COLO668 (cell line): Measurements from ENCODE around the gene QSOX2.

Experiments
- DNase-seq: peaks from one replicate; lab custom pipeline; 2025; ENCODE audit not compliant: unreplicated experiment; lab: John Stamatoyannopoulos, UW

Gene QSOX2

GRCh38 chr9:136252281-136252680 is 6.7 kb upstream of the QSOX2 start:
- DNase-seq = no peak

- no peak for DNase-seq
Measured at GRCh38 chr9:136251264-136252115, 5.9 kb upstream of the QSOX2 start.

GRCh38 chr9:136250676-136251075 is 5.1 kb upstream of the QSOX2 start:
- no peak for DNase-seq

- peak; percentile 80 for DNase-seq
Measured at GRCh38 chr9:136249877-136250559, 4.4 kb upstream of the QSOX2 start.

GRCh38 chr9:136248951-136249876 is 3.6 kb upstream of the QSOX2 start:
- DNase-seq = no peak

- no peak for DNase-seq
Measured at GRCh38 chr9:136247947-136248637, 2.5 kb upstream of the QSOX2 start.

GRCh38 chr9:136247551-136247916 is 1.9 kb upstream of the QSOX2 start:
- DNase-seq = no peak

GRCh38 chr9:136246849-136247550 is 1.4 kb upstream of the QSOX2 start:
- no peak for DNase-seq

- DNase-seq = no peak
Measured at GRCh38 chr9:136244969-136245218, 718 bp downstream of the QSOX2 start.

GRCh38 chr9:136244122-136244968 is 1.3 kb downstream of the QSOX2 start:
- DNase-seq = no peak

- DNase-seq = no peak
Measured at GRCh38 chr9:136243631-136244030, 2.0 kb downstream of the QSOX2 start.

GRCh38 chr9:136242918-136243525 is 2.6 kb downstream of the QSOX2 start:
- DNase-seq = no peak

- no peak for DNase-seq
Measured at GRCh38 chr9:136242248-136242647, 3.4 kb downstream of the QSOX2 start.

- DNase-seq = peak; percentile 17
Measured at GRCh38 chr9:136241542-136241941, 4.1 kb downstream of the QSOX2 start.

- no peak for DNase-seq
Measured at GRCh38 chr9:136240941-136241340, 4.7 kb downstream of the QSOX2 start.

- DNase-seq = peak; percentile 54
Measured at GRCh38 chr9:136239983-136240330, 5.7 kb downstream of the QSOX2 start.

- DNase-seq = peak; percentile 54
Measured at GRCh38 chr9:136239135-136239982, 6.3 kb downstream of the QSOX2 start.

- no peak for DNase-seq
Measured at GRCh38 chr9:136238342-136238732, 7.3 kb downstream of the QSOX2 start.
